OCI-LY1 (cell line): ENCODE data around the gene TBC1D8.

Experiments used
- H2AFZ ChIP-seq: fragments of 200-600 bp; sonication (generic), shearing (Covaris generic); 2 replicates; pipeline ENCODE4 v1.6.0; 2014; ENCODE audit warnings: antibody characterized with exemption, mild to moderate bottlenecking, low read length
- H3F3A ChIP-seq: fragments of 200-600 bp; sonication (generic), shearing (Covaris generic); 2 replicates; pipeline ENCODE4 v1.6.0; 2014; ENCODE audit warnings: mild to moderate bottlenecking, antibody characterized with exemption, low read length, moderate library complexity; ENCODE audit not compliant: insufficient read depth
- H3K27ac ChIP-seq: fragments of 200-600 bp; sonication (generic); 2 replicates; pipeline ENCODE4 v1.5.1; 2014; ENCODE audit warnings: low read length, mixed run types, mild to moderate bottlenecking, low read depth; ENCODE audit not compliant: poor library complexity, severe bottlenecking
- H3K27me3 ChIP-seq: fragments of 200-600 bp; sonication (generic); 2 replicates; pipeline ENCODE4 v1.6.0; 2014; ENCODE audit warnings: antibody characterized with exemption, mild to moderate bottlenecking, low read length, moderate library complexity; ENCODE audit not compliant: insufficient read depth
- H3K36me3 ChIP-seq: fragments of 200-600 bp; sonication (generic); 2 replicates; pipeline ENCODE4 v1.6.1; 2014; ENCODE audit warnings: mild to moderate bottlenecking, antibody characterized with exemption, low read length, moderate library complexity, mixed read lengths; ENCODE audit not compliant: insufficient read depth
- H3K4me1 ChIP-seq: fragments of 200-600 bp; sonication (generic); 2 replicates; pipeline ENCODE4 v1.5.1; 2014; ENCODE audit warnings: mild to moderate bottlenecking, low read length, moderate library complexity; ENCODE audit not compliant: insufficient read depth, severe bottlenecking
- H3K4me2 ChIP-seq: fragments of 200-600 bp; sonication (generic), shearing (Covaris generic); 2 replicates; pipeline ENCODE4 v1.6.1; 2014; ENCODE audit warnings: low read length
- H3K4me3 ChIP-seq: fragments of 200-600 bp; sonication (generic); 2 replicates; pipeline ENCODE4 v1.5.1; 2014; ENCODE audit warnings: low read length, low read depth, mild to moderate bottlenecking, mixed read lengths; ENCODE audit not compliant: poor library complexity, severe bottlenecking
- H3K79me2 ChIP-seq: fragments of 200-600 bp; shearing (Covaris generic); 2 replicates; pipeline ENCODE4 v1.6.1; 2016; ENCODE audit warnings: mixed run types, low read length, mixed read lengths; ENCODE audit not compliant: insufficient read depth
- H3K9ac ChIP-seq: fragments of 200-600 bp; sonication (generic), shearing (Covaris generic); 2 replicates; pipeline ENCODE4 v1.6.1; 2014; ENCODE audit warnings: mild to moderate bottlenecking, low read length, mixed read lengths
- H3K9me2 ChIP-seq: fragments of 200-600 bp; sonication (generic), shearing (Covaris generic); 2 replicates; pipeline ENCODE4 v1.6.1; 2014; ENCODE audit warnings: low read depth, mild to moderate bottlenecking, low read length, mixed read lengths
- H3K9me3 ChIP-seq: fragments of 200-600 bp; shearing (Covaris generic); 2 replicates; pipeline ENCODE4 v1.6.1; 2014; ENCODE audit warnings: low read length, mixed read lengths
- H4K20me1 ChIP-seq: fragments of 200-600 bp; sonication (generic), shearing (Covaris generic); 2 replicates; pipeline ENCODE4 v1.6.0; 2016; ENCODE audit warnings: mild to moderate bottlenecking, low read length; ENCODE audit not compliant: insufficient read depth
- EZH2 ChIP-seq: fragments of 200-600 bp; sonication (generic), shearing (Covaris generic); IDR thresholded peaks from 2 replicates; pipeline ENCODE4 v1.8.0; 2017; ENCODE audit warnings: borderline replicate concordance, mixed run types, mild to moderate bottlenecking, antibody characterized with exemption, low read length, moderate library complexity, mixed read lengths
- TF ChIP-seq, protein P1 (sequence below): fragments of 200-600 bp; sonication (generic), shearing (Covaris generic); IDR thresholded peaks from 2 replicates; pipeline ENCODE4 v1.5.1; 2017; ENCODE audit warnings: mild to moderate bottlenecking, antibody characterized with exemption, low read length, moderate library complexity, mixed read lengths

TBC1D8 gene

DNA sequence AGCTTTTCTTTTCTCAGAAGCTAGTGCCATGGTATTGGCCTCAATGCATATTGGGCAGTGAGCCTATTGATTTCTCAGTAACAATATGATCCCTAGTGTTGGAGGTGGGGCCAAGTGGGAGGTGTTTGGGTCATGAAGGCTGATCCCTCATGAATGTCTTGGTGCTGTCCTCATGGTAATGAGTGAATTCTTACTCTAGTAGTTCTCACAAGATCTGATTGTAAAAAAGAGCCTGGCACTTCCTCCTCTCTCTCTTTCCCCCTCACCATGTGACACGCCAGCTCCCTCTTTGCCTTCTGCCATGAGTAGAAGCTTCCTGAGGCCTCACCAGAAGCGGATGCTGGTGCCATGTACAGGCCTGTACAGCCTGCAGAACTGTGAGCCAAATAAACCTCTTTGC, 12.8 kb upstream of the TBC1D8 start:
- TF ChIP-seq, protein P1, sequence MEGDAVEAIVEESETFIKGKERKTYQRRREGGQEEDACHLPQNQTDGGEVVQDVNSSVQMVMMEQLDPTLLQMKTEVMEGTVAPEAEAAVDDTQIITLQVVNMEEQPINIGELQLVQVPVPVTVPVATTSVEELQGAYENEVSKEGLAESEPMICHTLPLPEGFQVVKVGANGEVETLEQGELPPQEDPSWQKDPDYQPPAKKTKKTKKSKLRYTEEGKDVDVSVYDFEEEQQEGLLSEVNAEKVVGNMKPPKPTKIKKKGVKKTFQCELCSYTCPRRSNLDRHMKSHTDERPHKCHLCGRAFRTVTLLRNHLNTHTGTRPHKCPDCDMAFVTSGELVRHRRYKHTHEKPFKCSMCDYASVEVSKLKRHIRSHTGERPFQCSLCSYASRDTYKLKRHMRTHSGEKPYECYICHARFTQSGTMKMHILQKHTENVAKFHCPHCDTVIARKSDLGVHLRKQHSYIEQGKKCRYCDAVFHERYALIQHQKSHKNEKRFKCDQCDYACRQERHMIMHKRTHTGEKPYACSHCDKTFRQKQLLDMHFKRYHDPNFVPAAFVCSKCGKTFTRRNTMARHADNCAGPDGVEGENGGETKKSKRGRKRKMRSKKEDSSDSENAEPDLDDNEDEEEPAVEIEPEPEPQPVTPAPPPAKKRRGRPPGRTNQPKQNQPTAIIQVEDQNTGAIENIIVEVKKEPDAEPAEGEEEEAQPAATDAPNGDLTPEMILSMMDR, result no peak
- TF ChIP-seq EZH2, result no peak
- H3K9ac ChIP-seq, result no peak overlapping the region
- no peaks in the 10 kb centered on the region for H4K20me1 ChIP-seq
- H2AFZ ChIP-seq, result no peak overlapping the region
- no peak overlapping the region for H3K27ac ChIP-seq
- H3K4me2 ChIP-seq, result no peak overlapping the region
- no peaks in the 10 kb centered on the region for H3F3A ChIP-seq
- no peak overlapping the region for H3K4me3 ChIP-seq
- H3K27me3 ChIP-seq, result no peaks in the 10 kb centered on the region; the same call in 1 of the 2 replicates
- no peaks in the 10 kb centered on the region for H3K4me1 ChIP-seq
- no peaks in the 10 kb centered on the region for H3K9me2 ChIP-seq
- H3K9me3 ChIP-seq, result no peaks in the 10 kb centered on the region
- H3K79me2 ChIP-seq, result no peaks in the 10 kb centered on the region
- no peaks in the 10 kb centered on the region for H3K36me3 ChIP-seq

DNA sequence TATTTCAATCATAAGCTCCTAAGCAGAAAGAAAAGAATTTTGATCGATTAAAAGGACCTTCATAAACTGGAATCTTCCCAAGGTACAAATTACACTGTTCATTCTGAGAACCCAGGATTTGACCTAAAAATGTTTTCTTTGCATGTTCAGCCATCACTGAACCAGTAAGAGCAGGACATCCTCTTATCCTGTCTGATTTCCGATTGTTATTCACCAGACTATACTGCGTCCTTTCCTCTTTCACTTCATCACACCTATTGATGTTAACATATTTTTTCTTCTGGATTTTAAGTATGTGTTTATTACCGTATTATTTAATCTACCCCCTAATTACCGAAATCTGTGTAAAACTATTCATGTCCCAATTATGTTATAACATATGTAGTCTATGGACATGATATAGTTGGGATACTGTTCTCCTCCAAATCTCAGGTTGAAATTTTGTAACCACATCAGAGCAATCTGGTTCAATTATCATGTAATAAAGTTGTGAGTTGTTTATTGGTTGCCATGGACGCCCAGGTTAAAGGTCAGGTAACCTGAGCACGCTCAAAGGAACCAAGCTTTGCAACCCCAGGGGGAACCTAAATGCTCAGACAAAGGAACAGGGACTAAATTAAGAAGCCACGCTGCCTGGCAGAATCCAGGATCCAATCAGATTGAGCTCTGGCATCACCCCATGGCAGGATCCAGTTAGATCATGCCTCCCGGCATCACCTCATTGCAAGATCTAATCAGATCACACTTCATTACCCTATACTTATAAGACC, 11.6 kb upstream of the TBC1D8 start:
- H3K9ac ChIP-seq, result no peak overlapping the region
- H3K27me3 ChIP-seq, result no peaks in the 10 kb centered on the region
- no peaks in the 10 kb centered on the region for H3K4me1 ChIP-seq

DNA sequence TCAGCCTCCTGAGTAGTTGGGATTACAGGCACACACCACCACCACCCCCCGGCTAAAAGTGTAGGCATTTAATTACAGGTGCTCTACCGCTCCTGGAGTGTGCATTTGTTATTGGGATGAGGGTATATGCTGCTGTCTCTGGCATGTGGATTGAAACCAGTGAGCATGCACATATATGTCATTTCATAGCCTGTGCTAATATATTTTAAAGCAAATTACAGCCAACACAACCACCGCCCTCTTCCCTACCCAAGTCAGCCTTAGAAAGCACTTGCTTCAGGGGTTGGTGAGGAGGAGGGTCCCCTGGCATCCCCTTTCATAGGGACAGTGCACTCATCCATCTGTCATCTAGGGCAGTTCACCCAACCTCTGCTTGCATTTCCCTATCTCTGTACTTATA, 10.5 kb upstream of the TBC1D8 start:
- Histone ChIP-seq H2AFZ (no peak overlapping the region), H3K27ac (no peak overlapping the region), H4K20me1 (no peaks in the 10 kb centered on the region), H3K4me2 (no peak overlapping the region), H3F3A (no peaks in the 10 kb centered on the region), H3K4me1 (no peaks in the 10 kb centered on the region), H3K36me3 (no peaks in the 10 kb centered on the region), H3K27me3 (no peaks in the 10 kb centered on the region), H3K79me2 (no peaks in the 10 kb centered on the region), H3K4me3 (no peak overlapping the region), H3K9me3 (no peaks in the 10 kb centered on the region), H3K9me2 (no peaks in the 10 kb centered on the region), H3K9ac (no peak overlapping the region)
- TF ChIP-seq, protein P1, result no peak
- no peak for TF ChIP-seq EZH2

More for the DNA sequence above, 11.6 kb upstream of the TBC1D8 start:
- no peaks in the 10 kb centered on the region for H4K20me1 ChIP-seq
- no peak overlapping the region for H3K4me2 ChIP-seq
- H3F3A ChIP-seq, result no peaks in the 10 kb centered on the region
- no peaks in the 10 kb centered on the region for H3K36me3 ChIP-seq
- H2AFZ ChIP-seq, result no peak overlapping the region
- H3K4me3 ChIP-seq, result no peak overlapping the region
- no peaks in the 10 kb centered on the region for H3K9me2 ChIP-seq
- no peak overlapping the region for H3K27ac ChIP-seq
- no peaks in the 10 kb centered on the region for H3K9me3 ChIP-seq
- TF ChIP-seq, protein P1, result no peak
- no peak for TF ChIP-seq EZH2
- no peaks in the 10 kb centered on the region for H3K79me2 ChIP-seq
